Measurements from ENCODE around the gene GALNT7. TPM values are rescaled to one million over a fixed set of nuclear protein-coding genes. Genes with fewer than 3 reads are reported as not detected.

Gene GALNT7
- total and polyA plus RNA-seq, 2 experiments from 2014 or later = 12.9 to 14.1 TPM

DNA sequence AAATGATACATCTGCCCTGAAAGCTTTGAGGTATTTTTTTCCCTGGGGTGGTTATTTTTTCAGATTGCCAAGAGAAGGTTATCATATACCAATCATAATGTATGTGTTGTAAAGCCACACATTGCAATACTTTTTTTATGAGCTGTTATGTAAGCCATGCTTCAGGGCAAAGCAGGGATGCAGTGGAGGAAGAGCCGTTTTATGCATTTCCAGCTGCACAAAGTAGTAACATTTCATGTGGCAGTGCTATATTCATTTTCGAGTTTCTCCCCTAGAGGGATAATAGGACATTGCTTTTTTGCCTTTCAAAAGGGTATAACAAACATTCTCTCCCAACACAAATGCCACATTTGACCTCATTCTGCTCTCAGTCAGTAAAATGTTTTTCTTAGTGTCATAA, 68.5 kb downstream of the GALNT7 start:
- Histone ChIP-seq H3K27ac (no peak overlapping the region), H3K9me3 (ENCODE audit: low read depth) (no peaks in the 10 kb centered on the region), H3K27me3 (no peaks in the 10 kb centered on the region), H3K4me1 (ENCODE audit: low read depth) (peaks cover 10% of the 10 kb centered on the region), H3K36me3 (no peaks in the 10 kb centered on the region), H3K4me3 (no peak overlapping the region)
- DNase-seq (ENCODE audit: low read depth in 1 of 2, low spot score in 1 of 2) = no peak
- no peak for TF ChIP-seq CTCF (IDR thresholded peaks at IDR 0.05; ENCODE audit: low read depth, low read length)

DNA sequence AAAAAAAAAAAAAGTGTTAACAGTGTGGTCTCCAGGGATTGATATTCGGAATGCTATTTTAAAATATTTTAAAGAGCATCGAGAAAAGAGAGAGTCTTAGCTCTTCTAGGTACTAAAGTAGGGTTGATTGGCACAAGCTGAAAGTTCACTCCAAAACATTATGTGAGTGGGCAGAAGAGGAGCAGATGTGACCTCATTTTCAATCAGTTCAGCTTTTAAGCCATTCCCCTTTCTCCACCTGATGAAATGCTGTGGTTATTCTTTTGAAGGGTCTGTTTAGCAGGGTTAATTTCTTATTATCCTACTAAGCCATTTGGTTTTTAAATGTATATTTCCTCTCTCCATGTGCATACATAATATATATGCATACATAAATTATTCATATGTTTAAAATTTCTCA, 69.2 kb downstream of the GALNT7 start:
- no peaks in the 10 kb centered on the region for H3K27me3 ChIP-seq
- no peaks in the 10 kb centered on the region for H3K36me3 ChIP-seq
- no peak for TF ChIP-seq CTCF (IDR thresholded peaks at IDR 0.05; ENCODE audit: low read depth, low read length)
- H3K27ac ChIP-seq = no peak overlapping the region
- peaks cover 10% of the 10 kb centered on the region for H3K4me1 ChIP-seq (ENCODE audit: low read depth)
- no peaks in the 10 kb centered on the region for H3K9me3 ChIP-seq (ENCODE audit: low read depth)
- no peak overlapping the region for H3K4me3 ChIP-seq
- DNase-seq (ENCODE audit: low read depth in 1 of 2, low spot score in 1 of 2) = no peak

DNA sequence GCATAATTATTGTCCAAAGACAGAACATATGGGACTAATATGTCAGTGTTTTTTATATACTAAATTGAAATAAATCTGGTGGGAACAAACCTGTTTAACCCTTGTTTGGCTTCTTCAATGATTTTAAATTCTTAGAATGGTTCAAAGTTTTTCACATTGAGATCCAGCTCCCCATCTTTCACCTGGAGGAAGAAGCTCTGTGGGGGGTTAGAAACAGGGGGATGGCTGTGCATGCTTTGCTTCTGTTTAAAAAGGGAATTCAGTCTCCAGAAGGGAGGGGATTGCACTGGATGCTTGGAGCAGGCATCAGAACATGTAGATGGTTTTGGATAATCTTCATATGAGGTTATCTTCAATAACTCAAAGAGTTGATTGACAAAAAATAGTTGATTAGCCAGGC, 72.1 kb downstream of the GALNT7 start:
- no peaks in the 10 kb centered on the region for H3K9me3 ChIP-seq (ENCODE audit: low read depth)
- H3K27ac ChIP-seq = no peak overlapping the region
- H3K4me3 ChIP-seq = no peak overlapping the region
- H3K27me3 ChIP-seq = no peaks in the 10 kb centered on the region
- H3K4me1 ChIP-seq (ENCODE audit: low read depth) = peaks cover 10% of the 10 kb centered on the region
- TF ChIP-seq CTCF (IDR thresholded peaks at IDR 0.05; ENCODE audit: low read depth, low read length) = no peak
- no peak for DNase-seq (ENCODE audit: low read depth in 1 of 2, low spot score in 1 of 2)
- H3K36me3 ChIP-seq = no peaks in the 10 kb centered on the region

DNA sequence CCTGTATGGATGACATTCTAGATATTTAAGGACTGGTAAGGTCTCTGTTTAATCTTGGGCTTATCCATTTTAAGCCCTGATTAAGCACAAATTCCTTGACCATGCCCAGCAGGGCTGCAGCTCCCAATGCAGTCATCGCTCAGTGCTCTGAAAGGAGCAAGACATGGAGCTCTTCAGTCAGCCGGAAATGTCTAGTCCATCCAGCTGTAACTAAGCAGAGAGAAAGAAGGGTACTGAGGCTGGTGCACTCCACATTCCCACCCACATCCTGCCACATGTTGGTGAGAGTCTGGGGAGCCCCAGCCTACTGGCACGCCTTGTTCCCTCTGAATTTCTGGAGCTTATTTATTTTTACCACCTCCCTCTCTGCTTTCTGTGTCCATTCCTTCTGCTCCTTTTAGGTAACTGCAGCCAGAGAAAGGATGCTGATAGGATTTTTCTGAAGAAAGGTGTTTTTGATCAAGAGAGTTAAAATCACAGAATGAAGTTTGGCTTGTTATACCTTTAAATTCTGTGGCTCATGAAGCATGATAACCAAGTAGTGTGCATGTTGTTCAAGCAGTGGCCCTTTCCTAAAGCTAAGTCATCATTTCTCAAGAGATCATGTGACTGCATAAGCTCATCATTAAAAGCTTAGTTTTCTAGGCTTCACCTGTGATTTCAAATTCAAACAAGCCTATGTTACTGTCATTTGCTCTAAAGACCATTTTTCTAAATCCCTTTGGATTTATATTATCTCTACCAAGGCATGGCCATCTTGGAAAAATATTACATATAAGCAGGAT, 74.0 kb downstream of the GALNT7 start:
- H3K36me3 ChIP-seq = no peaks in the 10 kb centered on the region
- TF ChIP-seq CTCF (IDR thresholded peaks at IDR 0.05; ENCODE audit: low read depth, low read length) = no peak
- H3K9me3 ChIP-seq (ENCODE audit: low read depth) = no peaks in the 10 kb centered on the region
- H3K27me3 ChIP-seq = no peaks in the 10 kb centered on the region
- no peak for DNase-seq (ENCODE audit: low read depth in 1 of 2, low spot score in 1 of 2)
- H3K27ac ChIP-seq = no peak overlapping the region
- no peak overlapping the region for H3K4me3 ChIP-seq
- H3K4me1 ChIP-seq (ENCODE audit: low read depth) = no peaks in the 10 kb centered on the region

DNA sequence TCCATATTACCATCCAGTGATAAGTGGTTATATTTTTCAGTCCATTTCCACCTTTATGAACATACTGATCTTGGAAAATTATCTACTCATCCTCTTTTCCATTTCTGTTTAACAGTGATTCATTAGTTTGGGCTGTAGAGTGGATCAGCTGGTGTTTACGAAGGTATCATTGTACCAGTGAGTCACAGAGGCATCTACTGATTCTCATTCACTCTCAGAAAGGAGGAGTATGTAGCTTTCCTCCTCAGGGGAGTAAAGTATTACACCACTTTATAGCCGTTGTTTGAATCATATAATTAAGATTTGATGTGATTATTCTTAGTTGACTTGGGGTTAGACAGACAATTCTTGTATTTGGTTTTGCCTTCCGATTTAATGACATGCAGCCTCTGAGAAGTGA, 74.7 kb downstream of the GALNT7 start:
- no peaks in the 10 kb centered on the region for H3K9me3 ChIP-seq (ENCODE audit: low read depth)
- TF ChIP-seq CTCF (IDR thresholded peaks at IDR 0.05; ENCODE audit: low read depth, low read length) = no peak

More for the DNA sequence above, 74.7 kb downstream of the GALNT7 start:
- H3K27me3 ChIP-seq = no peaks in the 10 kb centered on the region
- DNase-seq (ENCODE audit: low read depth in 1 of 2, low spot score in 1 of 2) = peak in 1 of 2 donors; percentile 36
- H3K27ac ChIP-seq = no peak overlapping the region
- no peak overlapping the region for H3K4me3 ChIP-seq
- no peaks in the 10 kb centered on the region for H3K36me3 ChIP-seq
- no peaks in the 10 kb centered on the region for H3K4me1 ChIP-seq (ENCODE audit: low read depth)
